Measurements from ENCODE around the gene HOXB4.

HOXB4 gene

DNA sequence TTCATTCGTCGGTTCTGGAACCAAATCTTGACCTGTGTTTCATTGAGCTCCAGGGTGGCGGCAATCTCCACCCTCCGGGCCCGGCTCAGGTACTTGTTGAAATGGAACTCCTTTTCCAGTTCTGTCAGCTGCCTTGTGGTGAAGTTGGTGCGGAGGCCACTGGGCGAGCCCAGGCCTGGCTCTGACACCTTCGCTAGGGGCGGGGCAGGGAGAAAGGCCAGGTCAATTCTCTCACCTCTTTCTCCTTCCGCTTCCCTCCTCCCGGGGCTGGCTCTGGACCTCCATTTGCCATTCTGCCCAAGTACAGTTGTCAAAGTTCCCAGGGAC is 48.5 kb downstream of the HOXB4 start:
- peaks cover 0 to 10% of the 10 kb centered on the region in 2 donors for H3K27me3 ChIP-seq (ENCODE audit: control insufficient read depth in 1 of 2, insufficient read depth in 2 of 2, low read length in 2 of 2)
- no peaks in the 10 kb centered on the region for H3K4me1 ChIP-seq (ENCODE audit: control insufficient read depth, insufficient read depth, low read length)
- no peaks in the 10 kb centered on the region for H3K9me3 ChIP-seq (ENCODE audit: control insufficient read depth in 2 of 2, low read length in 2 of 2)
- H3K9ac ChIP-seq (ENCODE audit: low read length in 2 of 2) = no peak overlapping the region
- no peak overlapping the region for H3K27ac ChIP-seq (ENCODE audit: low read length)
- H3K4me3 ChIP-seq (ENCODE audit: low read length in 2 of 2) = no peak overlapping the region
- H3K36me3 ChIP-seq (ENCODE audit: control insufficient read depth in 2 of 2, insufficient read depth in 2 of 2, low read length in 2 of 2) = no peaks in the 10 kb centered on the region

DNA sequence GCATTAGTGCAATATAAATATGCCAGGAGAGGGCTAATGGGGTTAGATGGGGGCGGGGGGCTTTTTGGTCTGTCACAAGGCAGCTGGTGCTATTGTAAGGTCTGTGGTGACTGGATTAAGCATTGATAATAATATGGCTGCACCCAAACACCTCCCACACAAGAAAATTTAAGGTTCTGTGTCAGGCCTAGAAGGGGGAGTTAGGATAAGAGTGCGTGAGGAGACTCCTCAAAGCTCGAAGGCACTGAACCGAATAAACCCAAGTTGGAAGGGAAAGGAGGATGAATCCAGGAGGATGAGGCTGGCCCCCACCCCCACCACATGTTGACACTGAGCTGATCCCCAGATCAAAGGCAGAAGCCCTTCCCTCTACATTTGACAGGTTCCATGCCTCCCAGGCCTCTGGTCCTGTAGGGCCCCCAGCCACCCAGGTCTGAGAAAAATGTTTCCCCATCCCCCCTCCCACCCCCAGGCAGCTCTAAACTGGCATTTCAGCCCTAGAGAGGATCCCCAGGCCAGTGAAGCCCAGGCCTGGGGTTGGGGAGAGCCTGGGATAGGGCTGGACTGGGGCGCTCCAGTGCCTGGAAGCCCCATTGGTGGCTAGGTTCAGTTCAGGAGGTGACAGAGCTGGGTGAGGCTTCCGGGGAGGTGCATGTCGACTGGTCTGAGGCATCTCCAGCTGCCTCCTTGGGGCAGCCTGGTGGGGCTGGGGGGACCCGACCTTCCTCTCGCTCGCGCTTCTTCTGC is 49.0 kb downstream of the HOXB4 start:
- no peak overlapping the region for H3K27ac ChIP-seq (ENCODE audit: low read length)
- H3K36me3 ChIP-seq (ENCODE audit: control insufficient read depth in 2 of 2, insufficient read depth in 2 of 2, low read length in 2 of 2) = no peaks in the 10 kb centered on the region
- no peaks in the 10 kb centered on the region for H3K4me1 ChIP-seq (ENCODE audit: control insufficient read depth, insufficient read depth, low read length)
- peaks cover 0 to 10% of the 10 kb centered on the region in 2 donors for H3K27me3 ChIP-seq (ENCODE audit: control insufficient read depth in 1 of 2, insufficient read depth in 2 of 2, low read length in 2 of 2)
- no peaks in the 10 kb centered on the region for H3K9me3 ChIP-seq (ENCODE audit: control insufficient read depth in 2 of 2, low read length in 2 of 2)
- no peak overlapping the region for H3K4me3 ChIP-seq (ENCODE audit: low read length in 2 of 2)
- H3K9ac ChIP-seq (ENCODE audit: low read length in 2 of 2) = no peak overlapping the region

DNA sequence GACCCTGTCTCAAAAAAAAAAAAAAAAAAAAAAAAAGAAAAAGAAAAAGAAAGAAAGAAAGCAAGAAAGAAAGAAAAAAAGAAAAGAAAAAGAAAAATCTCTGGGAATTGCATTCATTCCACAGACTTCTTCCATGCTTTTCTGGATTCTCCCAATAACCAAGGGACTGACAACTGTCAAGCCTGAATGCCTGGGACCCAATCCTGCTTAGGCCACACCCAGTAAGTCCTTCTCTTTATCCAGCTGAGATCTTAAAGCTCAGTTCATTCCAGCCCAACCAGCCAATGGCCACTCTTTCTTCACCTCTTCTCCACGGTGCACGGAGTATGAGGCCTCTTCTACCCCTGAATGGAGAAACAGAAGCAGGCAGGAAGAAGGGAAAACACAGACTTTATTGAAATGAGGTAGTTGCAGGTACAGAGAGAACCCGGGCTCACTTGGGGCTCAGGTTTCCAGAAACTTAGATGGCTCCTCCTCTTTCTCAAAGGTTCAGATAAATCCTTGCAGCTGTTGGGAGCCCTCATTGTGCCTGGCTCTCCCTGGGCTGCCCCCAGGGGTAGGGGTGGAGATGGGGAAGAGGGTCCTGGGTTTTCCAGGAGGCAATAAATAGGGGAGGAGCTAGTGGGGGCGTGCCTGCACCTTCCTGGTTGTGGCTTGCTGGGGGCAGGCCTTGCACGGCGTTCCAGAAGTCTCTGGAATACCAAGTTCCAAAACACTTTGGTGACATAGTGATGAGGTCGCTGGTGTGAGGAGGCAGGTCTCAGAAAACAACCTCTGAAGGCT is 49.8 kb downstream of the HOXB4 start:
- Histone ChIP-seq H3K36me3 (ENCODE audit: control insufficient read depth in 2 of 2, insufficient read depth in 2 of 2, low read length in 2 of 2) (no peaks in the 10 kb centered on the region), H3K9me3 (ENCODE audit: control insufficient read depth in 2 of 2, low read length in 2 of 2) (no peaks in the 10 kb centered on the region), H3K4me1 (ENCODE audit: control insufficient read depth, insufficient read depth, low read length) (no peaks in the 10 kb centered on the region), H3K27ac (ENCODE audit: low read length) (no peak overlapping the region), H3K27me3 (ENCODE audit: control insufficient read depth in 1 of 2, insufficient read depth in 2 of 2, low read length in 2 of 2) (peaks cover 0 to 10% of the 10 kb centered on the region in 2 donors), H3K4me3 (ENCODE audit: low read length in 2 of 2) (no peak overlapping the region), H3K9ac (ENCODE audit: low read length in 2 of 2) (no peak overlapping the region)

DNA sequence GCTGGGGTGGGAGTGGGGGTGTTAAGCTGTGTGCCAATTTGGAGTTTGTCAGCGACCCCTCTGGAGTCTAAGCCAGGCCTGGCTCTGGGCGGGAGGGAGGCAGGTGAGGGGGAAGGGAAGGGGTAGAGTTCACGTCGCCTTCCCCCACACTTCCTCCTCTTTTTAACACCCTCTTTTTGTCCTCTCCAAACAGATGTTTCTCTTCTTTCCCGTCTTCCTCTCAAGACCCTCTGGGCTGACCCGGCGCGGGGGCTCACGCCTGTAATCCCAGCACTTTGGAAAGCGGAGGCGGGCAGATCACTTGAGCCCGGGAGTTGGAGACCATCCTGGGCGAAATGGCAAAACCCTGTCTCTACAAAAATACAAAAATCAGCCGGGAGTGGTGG is 50.6 kb downstream of the HOXB4 start:
- no peak overlapping the region for H3K4me3 ChIP-seq (ENCODE audit: low read length in 2 of 2)
- H3K27ac ChIP-seq (ENCODE audit: low read length) = no peak overlapping the region
- no peak overlapping the region for H3K9ac ChIP-seq (ENCODE audit: low read length in 2 of 2)
- no peaks in the 10 kb centered on the region for H3K36me3 ChIP-seq (ENCODE audit: control insufficient read depth in 2 of 2, insufficient read depth in 2 of 2, low read length in 2 of 2)
- H3K9me3 ChIP-seq (ENCODE audit: control insufficient read depth in 2 of 2, low read length in 2 of 2) = no peaks in the 10 kb centered on the region
- H3K27me3 ChIP-seq (ENCODE audit: control insufficient read depth in 1 of 2, insufficient read depth in 2 of 2, low read length in 2 of 2) = peaks cover 0 to 10% of the 10 kb centered on the region in 2 donors
- peaks cover 6% of the 10 kb centered on the region for H3K4me1 ChIP-seq (ENCODE audit: control insufficient read depth, insufficient read depth, low read length)

DNA sequence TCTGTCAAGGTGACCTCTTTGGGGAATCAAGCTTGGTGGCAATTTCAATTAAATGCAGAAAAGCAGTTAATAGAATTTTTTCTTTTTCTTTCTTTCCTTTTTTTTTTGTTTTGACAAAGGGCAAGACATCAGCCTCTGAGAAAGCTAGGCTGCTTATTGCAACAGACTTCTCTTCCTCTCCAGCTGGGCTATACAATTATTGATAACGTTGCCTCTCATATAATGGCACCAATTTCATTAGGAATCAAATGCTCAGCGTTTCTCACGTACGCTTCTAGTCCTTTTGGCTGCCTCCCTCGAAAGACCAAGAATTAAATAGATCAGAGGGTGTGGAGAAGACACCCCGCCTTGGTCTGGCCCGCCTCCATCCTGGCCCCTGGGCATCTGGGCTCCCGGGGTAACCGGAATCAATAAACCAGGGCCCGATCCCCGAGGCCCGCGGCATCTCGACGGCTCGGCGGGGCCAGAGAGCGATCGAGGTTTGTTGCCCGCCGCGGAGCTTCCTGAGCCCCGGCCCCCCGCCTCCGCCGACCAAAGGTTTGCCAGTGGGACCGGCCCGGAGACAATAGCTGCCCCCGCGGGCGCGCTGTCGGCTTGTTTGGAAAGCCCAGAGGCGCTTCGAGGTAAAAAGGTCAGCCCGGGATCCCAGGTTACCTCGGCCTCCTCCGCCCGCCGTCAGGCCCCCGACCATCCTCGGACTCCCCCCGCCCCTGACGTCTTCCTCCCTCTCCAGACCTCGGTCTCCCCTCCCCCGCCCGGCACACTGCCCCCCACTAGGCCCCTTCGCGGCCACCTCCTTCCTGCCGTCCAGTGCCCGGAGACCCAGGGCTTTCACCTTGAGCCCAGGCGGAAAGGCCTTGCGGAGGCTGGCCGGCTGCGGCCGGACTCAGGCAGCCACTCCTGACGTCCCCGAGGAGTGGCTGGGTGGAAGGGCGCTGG is 51.3 kb downstream of the HOXB4 start:
- Histone ChIP-seq H3K27me3 (ENCODE audit: control insufficient read depth in 1 of 2, insufficient read depth in 2 of 2, low read length in 2 of 2) (peaks cover 0 to 10% of the 10 kb centered on the region in 2 donors), H3K4me1 (ENCODE audit: control insufficient read depth, insufficient read depth, low read length) (peaks cover 12% of the 10 kb centered on the region), H3K4me3 (ENCODE audit: low read length in 2 of 2) (no peak overlapping the region), H3K9ac (ENCODE audit: low read length in 2 of 2) (no peak overlapping the region), H3K36me3 (ENCODE audit: control insufficient read depth in 2 of 2, insufficient read depth in 2 of 2, low read length in 2 of 2) (no peaks in the 10 kb centered on the region), H3K27ac (ENCODE audit: low read length) (no peak overlapping the region), H3K9me3 (ENCODE audit: control insufficient read depth in 2 of 2, low read length in 2 of 2) (no peaks in the 10 kb centered on the region)

All from stomach smooth muscle (tissue), 2 donors.